HG02885 (cell line): ENCODE measurements around the gene OR51F2.
"Not testable (repeated sequence)": the region's sequence is repeated elsewhere in the genome, so short reads cannot be mapped to it uniquely, and the experiment has no call there.

Source experiments
- ATAC-seq: cut with Tn5 transposase; IDR thresholded peaks from one replicate; pipeline ENCODE4 v1.9.1; 2021; ENCODE audit warnings: mild to moderate bottlenecking; ENCODE audit not compliant: unreplicated experiment, poor library complexity

OR51F2 gene

GRCh38 chr11:4821021-4821420 is at the start of gene OR51F2:
OR51F2 (plus strand) TSS chr11:4821321; CDS start chr11:4821422, 101 bp downstream.
- ATAC-seq = no peak

DNA sequence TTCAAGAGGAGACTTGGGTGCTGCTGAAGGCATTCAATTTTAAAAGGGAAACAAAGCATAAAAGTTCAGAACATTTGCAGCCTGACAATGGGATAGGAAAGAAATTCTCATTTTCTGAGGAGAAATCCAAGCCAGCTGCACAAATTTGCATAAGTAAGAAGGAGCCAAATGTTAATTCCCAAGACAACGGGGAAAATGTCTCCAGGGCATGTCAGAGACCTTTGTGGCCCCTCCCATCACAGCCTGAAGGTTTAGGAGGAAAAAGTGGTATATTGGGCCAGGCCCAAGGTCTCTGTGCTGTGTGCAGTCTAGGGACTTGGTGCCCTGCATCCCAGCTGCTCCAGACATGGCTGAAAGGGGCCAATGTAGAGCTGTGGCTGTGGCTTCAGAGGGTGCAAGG is 38.7 kb upstream of the OR51F2 start:
- no peak for ATAC-seq

DNA sequence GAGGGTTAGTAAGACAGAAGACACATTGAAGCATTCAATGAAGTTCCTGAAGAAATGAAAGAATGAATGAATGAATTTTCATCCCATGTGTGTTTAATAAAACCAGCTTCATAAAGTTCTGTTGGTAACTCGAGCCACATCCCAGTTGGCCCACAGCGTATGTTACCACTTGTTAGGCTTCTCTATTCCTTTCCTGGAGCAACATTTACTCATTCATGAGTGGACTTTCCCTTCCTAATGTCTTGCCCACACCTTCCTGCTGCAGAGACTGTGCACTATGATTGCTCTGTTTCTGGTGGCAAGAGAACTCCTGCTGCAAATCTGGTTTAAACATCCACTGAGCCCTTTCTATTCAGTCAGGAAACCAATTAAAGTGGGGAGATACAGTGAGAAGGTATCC is 23.9 kb upstream of the OR51F2 start:
- no peak for ATAC-seq

DNA sequence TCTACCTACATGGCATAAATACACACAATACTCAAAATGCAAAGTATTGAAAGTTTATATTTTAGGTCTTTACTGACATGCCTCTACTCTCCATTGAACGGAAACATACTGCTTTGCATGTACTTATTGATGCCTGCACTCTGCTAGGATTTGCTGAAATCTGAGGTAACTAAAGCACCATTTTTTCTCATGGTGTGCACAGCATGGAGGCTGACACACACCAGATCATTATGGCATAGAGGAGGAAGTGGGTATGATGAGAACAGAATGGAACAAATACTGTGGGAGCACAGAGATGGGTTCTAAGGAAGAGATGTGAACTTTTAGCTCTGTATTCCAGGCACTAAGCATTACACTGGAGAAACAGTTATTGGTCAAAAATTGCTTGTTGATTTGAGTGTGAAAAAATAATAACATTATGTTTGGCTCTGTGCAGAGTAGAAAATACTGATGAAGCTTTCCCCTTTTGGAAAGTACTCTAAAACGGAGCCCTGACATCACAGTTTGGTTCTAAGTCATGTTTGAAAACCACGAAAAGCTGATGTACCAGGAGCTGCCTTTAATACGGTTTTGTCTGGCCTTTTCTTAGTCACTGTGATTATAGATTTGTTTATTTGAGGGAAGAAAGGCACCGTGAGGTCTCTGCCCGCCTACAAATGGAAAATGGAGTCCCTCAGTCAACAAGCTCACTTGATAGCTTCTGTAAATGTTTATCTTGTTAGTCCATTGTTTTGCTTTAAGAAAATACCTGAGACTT is 22.5 kb upstream of the OR51F2 start:
- ATAC-seq = peak; percentile 65

GRCh38 chr11:4801316-4801715 is 19.8 kb upstream of the OR51F2 start:
- not testable (repeated sequence) for ATAC-seq

DNA sequence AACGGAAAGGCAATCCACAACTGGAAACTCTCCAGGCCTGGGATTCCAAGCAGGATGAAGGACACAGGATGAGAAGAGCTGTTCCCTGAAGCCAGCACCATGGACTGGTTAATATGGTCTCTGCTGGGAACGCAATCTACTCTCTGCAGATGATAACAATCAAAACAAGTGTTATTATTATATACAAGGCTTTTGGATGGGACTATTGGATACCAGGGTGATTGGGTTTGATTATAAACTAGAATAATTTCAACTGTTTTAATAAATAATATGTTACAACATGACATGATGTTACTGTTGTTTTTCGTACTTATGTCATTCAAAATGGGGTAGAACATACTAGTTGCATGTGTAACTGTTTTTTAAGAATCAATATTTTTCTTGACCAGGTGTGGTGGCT is 16.8 kb upstream of the OR51F2 start, which contains the start of gene OR52R1:
Gene OR52R1, minus strand, starts transcription at position 101 of the 400 bp plus-strand sequence. Its CDS starts 0 bp downstream, at position 101.
- no peak for ATAC-seq

DNA sequence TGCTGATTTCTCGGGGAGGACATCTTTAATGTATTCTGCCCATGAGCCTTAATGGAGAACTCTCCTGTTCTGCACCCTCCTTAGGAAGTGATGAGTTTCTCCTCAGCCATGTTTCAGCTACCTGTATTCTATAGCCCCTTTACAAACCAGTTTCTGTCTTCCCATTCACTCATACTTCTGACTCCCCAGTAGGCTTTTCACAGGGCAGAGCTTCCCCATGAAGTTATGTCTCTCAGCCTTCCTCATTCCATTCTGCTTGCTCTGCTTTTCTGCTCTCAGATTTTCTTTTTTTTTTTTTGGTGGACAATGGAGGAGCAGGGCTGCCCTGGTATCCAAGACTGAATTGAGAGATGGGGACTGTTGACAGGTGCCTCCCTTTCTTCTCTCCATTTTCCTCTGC is 12.6 kb upstream of the OR51F2 start:
- ATAC-seq = no peak

GRCh38 chr11:4809246-4809645 is 11.9 kb upstream of the OR51F2 start:
- no peak for ATAC-seq

DNA sequence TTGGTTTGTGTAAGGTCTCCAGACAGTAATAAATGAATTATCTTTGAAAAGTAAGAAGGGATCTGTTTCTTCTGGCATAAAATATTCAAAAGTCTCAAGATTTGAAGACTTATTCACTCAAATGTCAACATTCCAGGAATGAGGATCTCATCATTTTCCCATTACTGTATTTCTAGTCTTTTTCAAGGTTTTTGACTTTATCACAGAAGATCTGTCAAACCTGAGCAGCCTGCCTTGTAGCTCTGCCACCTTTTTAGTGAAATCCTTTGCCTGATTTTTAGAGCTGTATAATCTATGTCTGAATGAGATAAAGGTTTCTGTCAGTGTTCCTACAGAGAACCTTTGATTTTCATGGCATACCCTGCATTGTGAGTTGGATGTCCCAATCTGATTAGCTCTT is 4.0 kb downstream of the OR51F2 start:
- ATAC-seq = no peak

- ATAC-seq = no peak
Observed at GRCh38 chr11:4826425-4826824, 5.3 kb downstream of the OR51F2 start.

- no peak for ATAC-seq
Observed at GRCh38 chr11:4830346-4830745, 9.2 kb downstream of the OR51F2 start.

- ATAC-seq = no peak
Observed at GRCh38 chr11:4830909-4831308, 9.8 kb downstream of the OR51F2 start.

- ATAC-seq = no peak
Observed at GRCh38 chr11:4839851-4840549, 18.9 kb downstream of the OR51F2 start.

- ATAC-seq = no peak
Observed at GRCh38 chr11:4848908-4849532, 27.9 kb downstream of the OR51F2 start, which contains the start of gene OR51S1. OR51S1 (minus strand) TSS chr11:4849208; CDS start chr11:4849208, 0 bp downstream.

GRCh38 chr11:4851033-4851432 is 29.9 kb downstream of the OR51F2 start:
- ATAC-seq = no peak

- not testable (repeated sequence) for ATAC-seq
Observed at GRCh38 chr11:4854286-4854685, 33.2 kb downstream of the OR51F2 start.

DNA sequence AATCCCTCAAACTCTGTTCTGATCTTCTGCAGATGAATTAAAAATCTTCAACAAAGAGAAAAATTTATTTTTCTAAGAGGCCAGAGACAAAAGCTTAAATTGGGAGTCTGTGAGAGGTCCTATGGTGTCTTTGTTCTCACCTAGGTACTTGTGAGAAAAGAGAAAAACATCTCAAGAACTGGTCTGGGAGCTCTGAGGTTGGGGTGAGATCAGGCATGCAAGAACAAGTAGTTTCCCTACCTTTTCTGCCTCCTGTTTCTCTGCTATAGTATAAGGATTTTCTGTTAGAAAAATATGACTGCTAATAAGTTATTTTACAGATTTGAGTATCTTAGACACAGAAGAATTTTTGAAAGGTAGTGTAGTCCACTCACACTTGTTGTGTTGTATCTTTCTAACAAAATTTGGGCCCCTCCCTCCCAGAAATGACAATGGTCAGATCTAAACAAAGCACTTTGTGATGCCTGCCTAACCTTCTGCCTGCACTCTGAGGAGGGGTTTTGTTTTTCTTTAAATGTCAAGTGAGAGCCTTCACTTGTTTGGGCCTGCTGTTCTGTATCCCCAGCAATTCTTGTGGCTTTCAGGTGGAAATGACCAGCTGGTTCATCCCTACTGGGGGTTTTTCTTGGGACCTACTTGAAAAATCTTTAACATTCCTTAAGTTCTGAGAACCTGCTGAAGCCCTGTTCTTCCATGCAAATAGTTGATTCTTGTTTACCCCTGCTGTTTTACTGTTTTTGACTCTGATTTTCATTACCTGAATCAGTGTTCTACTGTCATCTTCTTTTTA is 41.5 kb downstream of the OR51F2 start:
- no peak for ATAC-seq

GRCh38 chr11:4863876-4864275 is 42.8 kb downstream of the OR51F2 start:
- no peak for ATAC-seq

- no peak for ATAC-seq
Observed at GRCh38 chr11:4865855-4866254, 44.7 kb downstream of the OR51F2 start.
